HAP-1 (cell line): ENCODE measurements around the gene PPP1R17.

Source experiments
- DNase-seq, 2 experiments: peaks; one replicate each; pipeline ENCODE4 v3.0.0-alpha.2; 2016 to 2020; ENCODE audit warnings: low spot score in 2 of 2
- H3K27me3 ChIP-seq: fragments of 250-450 bp; sonication (Bioruptor Pico); 2 replicates; pipeline ENCODE4 v1.5.1; 2020; ENCODE audit warnings: low read depth, mild to moderate bottlenecking, moderate library complexity
- H3K36me3 ChIP-seq: fragments of 250-450 bp; sonication (Bioruptor Pico); replicated peaks from 2 replicates; pipeline ENCODE4 v1.5.1; 2020; ENCODE audit warnings: mild to moderate bottlenecking
- H3K4me1 ChIP-seq: fragments of 250-450 bp; sonication (Bioruptor Pico); 2 replicates; pipeline ENCODE4 v1.5.1; 2020; ENCODE audit warnings: mild to moderate bottlenecking
- H3K4me3 ChIP-seq: fragments of 250-450 bp; sonication (Bioruptor Pico); 2 replicates; pipeline ENCODE4 v1.5.1; 2020; ENCODE audit warnings: mild to moderate bottlenecking, moderate library complexity
- H3K9me3 ChIP-seq: fragments of 250-450 bp; sonication (Bioruptor Pico); 2 replicates; pipeline ENCODE4 v1.5.1; 2020; ENCODE audit warnings: mild to moderate bottlenecking, moderate library complexity
- in situ Hi-C: fragments of 300-500 bp; cut with MboI; formaldehyde crosslinking; loops from 3 replicates; pipeline ENCODE4 v1.14.3; 2020; ENCODE audit warnings: low sequenced_read_pairs, inconsistent platforms, mixed read lengths

Gene PPP1R17

DNA sequence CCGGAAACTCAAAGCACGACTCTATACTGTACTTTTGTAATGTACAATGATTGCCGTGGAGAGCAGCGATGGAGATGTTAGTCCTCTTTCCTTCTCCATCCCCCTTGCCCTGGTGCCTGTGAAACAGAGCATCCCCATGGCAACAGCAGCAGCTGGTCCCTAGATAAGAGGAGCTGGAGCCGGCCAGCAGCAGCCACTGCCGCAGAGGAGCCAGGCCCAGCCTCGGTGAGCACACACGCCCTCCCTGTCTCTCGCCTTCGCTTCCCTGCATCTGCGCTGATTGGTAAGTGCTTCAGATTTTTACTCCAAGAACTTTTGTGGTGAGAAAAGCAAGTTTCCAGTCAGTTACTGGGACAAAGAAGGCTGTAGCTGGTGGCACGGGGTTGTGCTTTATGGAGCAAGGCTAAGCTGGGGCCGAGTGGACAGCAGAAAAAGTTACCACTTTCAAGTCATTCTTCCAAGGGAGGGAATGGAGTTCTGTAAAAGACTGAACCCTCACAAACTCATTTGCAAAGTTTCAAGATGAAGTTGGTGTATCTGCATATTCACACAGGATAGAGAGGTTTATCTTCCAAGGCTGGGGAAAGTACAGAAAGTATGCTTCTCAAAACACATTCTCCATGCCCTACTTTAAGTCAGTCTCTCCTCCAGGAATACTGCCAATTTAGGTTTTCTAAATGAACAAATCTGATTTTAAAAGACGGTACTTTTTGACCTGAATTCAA is at the start of gene PPP1R17:
Gene PPP1R17 (plus strand): TSS at position 192 of the 725 bp plus-strand sequence. CDS start 5,227 bp downstream, outside the sequence.
- Histone ChIP-seq H3K4me1 (no peaks in the 10 kb centered on the region), H3K9me3 (no peaks in the 10 kb centered on the region), H3K36me3 (no peaks in the 10 kb centered on the region), H3K4me3 (no peak within 1 kb of the TSS), H3K27me3 (no peaks in the 10 kb centered on the region; the same call in 1 of the 2 replicates)
- in situ Hi-C loops: no loop called here
- DNase-seq: no peak

GRCh38 chr7:31640381-31640780 is 46.6 kb upstream of the PPP1R17 start:
- Histone ChIP-seq H3K27me3 (peaks cover 4% of the 10 kb centered on the region; the same call in 1 of the 2 replicates), H3K9me3 (no peaks in the 10 kb centered on the region), H3K4me1 (no peaks in the 10 kb centered on the region), H3K4me3 (no peak overlapping the region), H3K36me3 (no peaks in the 10 kb centered on the region)
- no peak for DNase-seq
- in situ Hi-C loops: no loop called here

GRCh38 chr7:31642681-31643115 is 44.3 kb upstream of the PPP1R17 start:
- Histone ChIP-seq H3K36me3 (no peaks in the 10 kb centered on the region), H3K27me3 (peaks cover 9% of the 10 kb centered on the region; the same call in 1 of the 2 replicates), H3K9me3 (no peaks in the 10 kb centered on the region), H3K4me1 (no peaks in the 10 kb centered on the region), H3K4me3 (no peak overlapping the region)
- DNase-seq: no peak
- in situ Hi-C loops: no loop called here

- no peaks in the 10 kb centered on the region for H3K9me3 ChIP-seq
- no peak for DNase-seq
- no peak overlapping the region for H3K4me3 ChIP-seq
- H3K4me1 ChIP-seq: no peaks in the 10 kb centered on the region
- peaks cover 5% of the 10 kb centered on the region; the same call in 1 of the 2 replicates for H3K27me3 ChIP-seq
- H3K36me3 ChIP-seq: no peaks in the 10 kb centered on the region
- in situ Hi-C loops: no loop called here
Observed at GRCh38 chr7:31646942-31647341, 40.1 kb upstream of the PPP1R17 start.

DNA sequence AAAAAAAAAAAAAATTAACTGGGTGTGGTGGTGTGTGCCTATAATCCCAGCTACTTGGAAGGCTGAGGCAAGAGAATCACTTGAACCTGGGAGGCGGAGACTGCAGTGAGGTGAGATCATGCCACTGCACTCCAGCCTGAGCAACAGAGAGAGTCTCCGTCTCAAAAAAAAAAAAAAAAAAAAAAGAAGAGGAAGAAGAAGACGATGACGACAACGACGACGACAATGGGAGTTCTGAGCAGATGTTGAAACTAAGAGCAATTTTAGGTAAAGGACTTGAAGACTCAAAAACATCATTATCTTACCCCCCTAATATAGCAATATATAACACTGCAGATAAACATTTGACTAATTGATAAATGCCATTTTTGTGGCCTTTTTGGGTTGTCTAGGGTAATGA is 39.5 kb upstream of the PPP1R17 start:
- in situ Hi-C loops: no loop called here
- peaks cover 5% of the 10 kb centered on the region; the same call in 1 of the 2 replicates for H3K27me3 ChIP-seq
- H3K4me3 ChIP-seq: no peak overlapping the region
- no peaks in the 10 kb centered on the region for H3K9me3 ChIP-seq
- no peaks in the 10 kb centered on the region for H3K4me1 ChIP-seq
- DNase-seq: no peak
- H3K36me3 ChIP-seq: no peaks in the 10 kb centered on the region

GRCh38 chr7:31648288-31648687 is 38.7 kb upstream of the PPP1R17 start:
- H3K4me1 ChIP-seq: no peaks in the 10 kb centered on the region
- no peaks in the 10 kb centered on the region for H3K9me3 ChIP-seq
- H3K4me3 ChIP-seq: no peak overlapping the region
- in situ Hi-C loops: no loop called here
- no peaks in the 10 kb centered on the region for H3K36me3 ChIP-seq
- DNase-seq: no peak
- peaks cover 5% of the 10 kb centered on the region; the same call in 1 of the 2 replicates for H3K27me3 ChIP-seq

DNA sequence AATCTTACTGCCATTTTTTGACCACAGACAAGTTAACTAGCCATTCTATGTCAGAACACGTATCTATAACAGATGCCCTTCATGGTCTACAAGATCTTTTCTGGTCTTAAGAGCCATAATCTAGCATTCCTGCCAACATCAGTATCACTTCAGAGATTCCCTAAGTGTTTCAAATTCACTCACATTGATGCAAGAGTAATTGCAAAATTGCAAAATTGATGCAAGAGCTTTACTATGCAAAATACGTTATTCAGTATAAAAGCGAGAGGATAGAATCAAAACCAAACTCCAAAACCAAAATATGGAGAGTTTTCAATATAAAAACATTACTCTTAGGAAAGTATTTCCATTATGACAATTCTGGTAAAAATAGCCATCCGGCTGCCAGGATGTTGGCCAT is 38.1 kb upstream of the PPP1R17 start:
- H3K27me3 ChIP-seq: peaks cover 5% of the 10 kb centered on the region; the same call in 1 of the 2 replicates
- DNase-seq: no peak
- no peaks in the 10 kb centered on the region for H3K9me3 ChIP-seq
- H3K4me1 ChIP-seq: no peaks in the 10 kb centered on the region
- no peak overlapping the region for H3K4me3 ChIP-seq
- no peaks in the 10 kb centered on the region for H3K36me3 ChIP-seq
- in situ Hi-C loops: no loop called here

DNA sequence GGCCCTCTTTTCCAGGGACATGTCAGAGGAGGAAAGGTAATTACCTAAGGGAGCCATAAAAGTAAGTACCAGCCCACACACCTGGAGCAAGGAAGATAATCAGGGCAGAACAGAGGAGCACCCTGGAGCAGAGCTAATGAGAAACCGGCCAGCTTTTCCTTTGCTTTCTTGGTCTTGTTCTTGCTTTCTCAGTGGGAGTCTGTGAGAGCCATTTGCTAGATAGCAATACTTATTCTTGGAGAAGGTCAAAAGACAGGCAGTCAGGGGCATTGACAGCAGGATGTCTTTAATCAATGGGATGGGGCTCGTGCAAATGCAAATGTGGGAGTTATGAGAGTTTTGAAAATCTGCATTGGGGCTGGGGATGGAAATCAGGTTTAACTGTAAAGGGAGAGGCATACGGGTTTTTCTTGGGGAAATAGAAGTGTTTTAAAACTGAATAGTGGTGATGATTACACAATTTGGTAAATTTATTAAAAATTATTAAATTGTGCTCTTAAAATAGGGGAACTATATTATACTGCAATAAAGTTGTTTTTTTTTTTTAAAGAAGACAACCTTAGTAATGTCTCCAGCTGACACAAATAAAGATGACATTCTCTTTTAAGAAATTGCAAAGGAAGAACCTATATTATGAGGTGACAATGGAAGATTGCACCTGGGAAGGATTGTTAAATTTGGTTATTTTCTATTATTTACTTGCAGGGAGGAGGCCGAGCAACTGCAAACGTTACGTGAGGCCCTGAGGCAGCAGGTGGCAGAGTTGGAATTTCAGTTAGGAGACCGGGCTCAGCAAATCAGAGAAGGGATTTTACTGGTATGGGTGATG is 35.6 kb upstream of the PPP1R17 start:
- Histone ChIP-seq H3K4me1 (no peaks in the 10 kb centered on the region), H3K27me3 (no peaks in the 10 kb centered on the region), H3K36me3 (no peaks in the 10 kb centered on the region), H3K4me3 (no peak overlapping the region), H3K9me3 (no peaks in the 10 kb centered on the region)
- DNase-seq: no peak
- in situ Hi-C loops: no loop called here

GRCh38 chr7:31652063-31652326 is 35.0 kb upstream of the PPP1R17 start:
- H3K4me1 ChIP-seq: no peaks in the 10 kb centered on the region
- no peak for DNase-seq

DNA sequence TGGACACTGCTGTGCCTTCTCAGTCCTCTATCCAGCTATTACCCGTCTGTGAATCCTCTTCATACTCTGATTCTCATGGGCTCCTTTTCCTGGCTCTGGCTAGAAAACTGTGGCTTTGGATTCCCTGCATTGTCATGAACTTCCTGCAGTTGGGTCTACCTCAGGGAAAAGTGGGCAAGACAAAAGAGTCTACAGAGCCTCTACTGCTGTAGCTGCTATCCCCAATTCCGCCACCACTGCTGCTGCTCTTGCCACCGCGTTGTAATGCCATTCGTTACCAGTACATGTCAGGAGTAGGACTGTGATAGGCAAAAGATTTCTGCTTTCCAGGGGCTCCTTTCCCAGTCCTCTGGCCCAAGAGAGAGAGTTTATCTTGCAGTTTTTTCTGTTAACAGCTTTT is 23.9 kb upstream of the PPP1R17 start:
- Histone ChIP-seq H3K9me3 (no peaks in the 10 kb centered on the region), H3K4me3 (no peak overlapping the region), H3K27me3 (no peaks in the 10 kb centered on the region), H3K36me3 (no peaks in the 10 kb centered on the region), H3K4me1 (no peaks in the 10 kb centered on the region; the same call in 1 of the 2 replicates)
- DNase-seq: peak in 1 of 2 experiments; percentile 8
- in situ Hi-C loops: no loop called here

More at GRCh38 chr7:31652063-31652326, 35.0 kb upstream of the PPP1R17 start:
- Histone ChIP-seq H3K36me3 (no peaks in the 10 kb centered on the region), H3K9me3 (no peaks in the 10 kb centered on the region), H3K27me3 (no peaks in the 10 kb centered on the region), H3K4me3 (no peak overlapping the region)
- in situ Hi-C loops: no loop called here

DNA sequence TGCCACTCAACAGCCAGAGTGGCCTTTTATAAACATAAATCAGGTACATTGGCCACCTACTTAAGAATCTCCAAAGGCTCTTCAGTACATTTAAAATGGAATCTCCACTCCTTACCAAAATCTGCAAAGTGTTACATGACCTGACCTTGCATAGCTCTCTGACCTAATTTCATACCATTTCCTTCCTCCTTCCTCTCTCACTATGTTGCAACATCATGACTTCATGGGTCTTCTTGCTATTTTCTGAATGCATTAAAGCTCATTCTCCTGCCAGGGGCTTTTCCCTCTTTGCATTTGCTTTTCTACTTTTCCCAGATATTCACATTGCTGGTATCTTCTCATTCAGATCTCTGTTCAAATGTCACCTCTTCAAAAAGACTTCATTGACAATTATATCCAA is 22.1 kb upstream of the PPP1R17 start:
- Histone ChIP-seq H3K9me3 (no peaks in the 10 kb centered on the region), H3K27me3 (no peaks in the 10 kb centered on the region), H3K4me1 (no peaks in the 10 kb centered on the region; the same call in 1 of the 2 replicates), H3K4me3 (no peak overlapping the region), H3K36me3 (no peaks in the 10 kb centered on the region)
- in situ Hi-C loops: no loop called here
- no peak for DNase-seq

- H3K4me1 ChIP-seq: no peaks in the 10 kb centered on the region; the same call in 1 of the 2 replicates
- H3K27me3 ChIP-seq: no peaks in the 10 kb centered on the region
- H3K36me3 ChIP-seq: no peaks in the 10 kb centered on the region
- in situ Hi-C loops: no loop called here
- H3K4me3 ChIP-seq: no peak overlapping the region
- no peak for DNase-seq
- no peaks in the 10 kb centered on the region for H3K9me3 ChIP-seq
Observed at GRCh38 chr7:31665546-31665945, 21.5 kb upstream of the PPP1R17 start.

DNA sequence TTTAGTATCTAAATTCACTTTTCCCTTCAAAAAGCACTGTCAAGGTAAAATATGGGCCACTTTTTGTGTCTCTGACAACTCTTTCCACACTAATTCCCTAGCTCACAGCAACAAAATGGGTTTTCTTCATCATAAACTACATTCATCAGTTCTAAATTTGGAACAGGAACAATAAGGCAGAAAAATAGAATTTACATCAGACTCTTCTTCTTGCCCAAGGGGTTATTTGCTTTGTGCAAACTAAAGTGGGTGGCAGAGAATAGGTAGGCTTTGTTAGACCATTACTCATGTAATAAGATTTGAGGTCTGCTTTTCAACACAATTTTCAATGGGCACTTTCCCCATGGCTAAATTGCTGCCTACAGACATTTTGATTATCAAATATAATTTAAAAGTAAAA is 17.6 kb upstream of the PPP1R17 start:
- H3K9me3 ChIP-seq: no peaks in the 10 kb centered on the region
- in situ Hi-C loops: no loop called here
- H3K4me1 ChIP-seq: no peaks in the 10 kb centered on the region; the same call in 1 of the 2 replicates
- no peaks in the 10 kb centered on the region for H3K36me3 ChIP-seq
- no peak for DNase-seq
- H3K4me3 ChIP-seq: no peak overlapping the region
- H3K27me3 ChIP-seq: no peaks in the 10 kb centered on the region
